Suprapubic skin (tissue), 4 donors: ENCODE measurements around the gene FUT4. TPM values are rescaled to one million over a fixed set of nuclear protein-coding genes. Genes with fewer than 3 reads are reported as not detected.
A peak's percentile ranks its signal among the peaks of the same experiment; 100 is the strongest.

Source experiments
- DNase-seq, 2 donors: peaks; one replicate each; pipeline ENCODE4 v3.0.0-alpha.2; 2019; ENCODE audit warnings: low spot score in 2 of 2
- H3K27ac ChIP-seq: fragments of 200-600 bp; sonication (generic); one replicate; pipeline ENCODE4 v1.5.1; 2019
- H3K27me3 ChIP-seq: fragments of 200-600 bp; sonication (generic); one replicate; pipeline ENCODE4 v1.5.1; 2019
- H3K36me3 ChIP-seq: fragments of 200-600 bp; sonication (generic); one replicate; pipeline ENCODE4 v1.5.1; 2019
- H3K4me1 ChIP-seq: fragments of 200-600 bp; sonication (generic); one replicate; pipeline ENCODE4 v1.5.1; 2019
- H3K4me3 ChIP-seq: fragments of 200-600 bp; sonication (generic); one replicate; pipeline ENCODE4 v1.5.1; 2019; ENCODE audit warnings: mild to moderate bottlenecking
- H3K9me3 ChIP-seq: fragments of 200-600 bp; sonication (generic); one replicate; pipeline ENCODE4 v1.5.1; 2019
- EP300 ChIP-seq: sonication (generic); formaldehyde crosslinking; IDR thresholded peaks from one replicate; pipeline ENCODE4 v1.6.1; 2017; ENCODE audit warnings: antibody characterized with exemption
- POLR2A ChIP-seq, 2 donors: fragments of 450-650 bp; IDR thresholded peaks; one replicate each; pipeline ENCODE4 v1.6.1; 2017; ENCODE audit warnings: antibody characterized with exemption in 2 of 2, mild to moderate bottlenecking in 2 of 2, moderate library complexity in 2 of 2
- POLR2AphosphoS5 ChIP-seq, 3 donors: sonication (generic); formaldehyde crosslinking; IDR thresholded peaks; one replicate each; pipeline ENCODE4 v1.6.1; 2017; ENCODE audit warnings: antibody characterized with exemption in 3 of 3
- WGBS: methylation state at CpG from one replicate; pipeline ENCODE4 v1.1.5; 2018; 5-methylcytosine and 5-hydroxymethylcytosine counted together
- total RNA-seq, 4 donors: library from RNA; depleted of rRNA; stranded (reverse); fragments of >200 nt; gene quantifications; one replicate each; pipeline ENCODE4 v1.1.0, GENCODE V29; 2016
- TF ChIP-seq, protein P1 (sequence below), 2 donors: fragments of 200-600 bp in 1 of 2; fragments of 450-650 bp in 1 of 2; sonication (generic) in 1 of 2; IDR thresholded peaks; one replicate each; pipeline ENCODE4 v1.5.1; 2016 to 2019; ENCODE audit warnings: antibody characterized with exemption in 2 of 2, mild to moderate bottlenecking in 1 of 2, moderate library complexity in 1 of 2

The FUT4 gene
- total RNA-seq, 4 donors from 2014 or later, result 1.6 to 3.5 (median 2.8) TPM

DNA sequence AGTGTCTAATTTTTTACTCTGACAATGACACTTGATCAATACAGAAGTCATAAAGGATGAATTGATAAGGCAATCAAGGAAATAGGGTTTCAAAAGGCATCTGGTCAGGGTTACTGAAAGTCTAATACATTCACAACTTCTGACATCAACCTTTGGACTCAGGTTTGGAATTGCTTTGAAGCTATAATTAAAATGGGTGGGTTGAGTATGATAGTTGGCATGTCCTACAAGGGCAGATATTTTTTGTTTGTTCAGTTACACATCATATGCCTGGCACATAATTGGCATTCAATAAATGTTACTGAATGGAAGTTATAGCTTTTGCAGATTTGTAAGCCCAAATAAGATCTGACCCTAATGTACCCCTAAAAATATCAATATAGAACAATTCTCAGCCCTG is 7.3 kb upstream of the FUT4 start:
- DNase-seq, result no peak
- no peak overlapping the region for H3K4me3 ChIP-seq
- H3K27ac ChIP-seq, result no peak overlapping the region
- TF ChIP-seq EP300, result no peak
- TF ChIP-seq POLR2A (IDR thresholded peaks at IDR 0.05), result no peak
- no peak for TF ChIP-seq POLR2AphosphoS5 (IDR thresholded peaks at IDR 0.05)
- TF ChIP-seq, protein P1, sequence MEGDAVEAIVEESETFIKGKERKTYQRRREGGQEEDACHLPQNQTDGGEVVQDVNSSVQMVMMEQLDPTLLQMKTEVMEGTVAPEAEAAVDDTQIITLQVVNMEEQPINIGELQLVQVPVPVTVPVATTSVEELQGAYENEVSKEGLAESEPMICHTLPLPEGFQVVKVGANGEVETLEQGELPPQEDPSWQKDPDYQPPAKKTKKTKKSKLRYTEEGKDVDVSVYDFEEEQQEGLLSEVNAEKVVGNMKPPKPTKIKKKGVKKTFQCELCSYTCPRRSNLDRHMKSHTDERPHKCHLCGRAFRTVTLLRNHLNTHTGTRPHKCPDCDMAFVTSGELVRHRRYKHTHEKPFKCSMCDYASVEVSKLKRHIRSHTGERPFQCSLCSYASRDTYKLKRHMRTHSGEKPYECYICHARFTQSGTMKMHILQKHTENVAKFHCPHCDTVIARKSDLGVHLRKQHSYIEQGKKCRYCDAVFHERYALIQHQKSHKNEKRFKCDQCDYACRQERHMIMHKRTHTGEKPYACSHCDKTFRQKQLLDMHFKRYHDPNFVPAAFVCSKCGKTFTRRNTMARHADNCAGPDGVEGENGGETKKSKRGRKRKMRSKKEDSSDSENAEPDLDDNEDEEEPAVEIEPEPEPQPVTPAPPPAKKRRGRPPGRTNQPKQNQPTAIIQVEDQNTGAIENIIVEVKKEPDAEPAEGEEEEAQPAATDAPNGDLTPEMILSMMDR (IDR thresholded peaks at IDR 0.05), result no peak
- no peaks in the 10 kb centered on the region for H3K27me3 ChIP-seq
- peaks cover 14% of the 10 kb centered on the region for H3K4me1 ChIP-seq
- H3K36me3 ChIP-seq, result no peaks in the 10 kb centered on the region
- no peaks in the 10 kb centered on the region for H3K9me3 ChIP-seq

DNA sequence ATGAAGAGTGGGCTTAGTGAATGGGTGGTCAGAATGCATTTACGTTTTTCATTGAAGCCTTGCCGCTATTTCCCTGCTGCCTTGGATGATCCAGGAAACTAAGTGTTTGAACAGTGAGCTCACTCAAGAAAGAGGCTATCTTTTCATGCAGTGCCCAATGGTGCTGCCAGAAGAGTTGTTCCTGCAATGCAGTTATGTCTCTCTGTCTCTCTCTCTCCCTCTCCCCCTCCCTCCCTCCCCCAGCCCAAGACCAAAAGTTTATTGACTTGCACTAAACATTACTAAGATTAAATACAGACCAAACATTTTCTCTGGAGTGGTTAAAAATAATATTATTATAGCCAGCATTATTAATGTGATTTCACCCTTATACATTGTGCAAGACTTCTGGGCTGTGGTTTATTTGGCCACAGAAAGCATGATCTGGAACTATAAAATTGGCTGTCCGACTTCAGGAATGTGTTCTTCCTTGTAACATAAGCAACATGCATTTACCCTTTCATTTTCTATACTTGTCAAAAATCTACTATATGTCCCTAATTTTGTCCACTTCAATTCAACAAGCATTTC is 6.6 kb upstream of the FUT4 start:
- Histone ChIP-seq H3K27me3 (no peaks in the 10 kb centered on the region), H3K27ac (no peak overlapping the region), H3K9me3 (no peaks in the 10 kb centered on the region), H3K36me3 (no peaks in the 10 kb centered on the region), H3K4me1 (peaks cover 14% of the 10 kb centered on the region), H3K4me3 (no peak overlapping the region)
- DNase-seq, result no peak
- WGBS, result 52% methylated on average over 3 of the region's 3 CpGs
- TF ChIP-seq, protein P1 (IDR thresholded peaks at IDR 0.05), result no peak
- TF ChIP-seq POLR2AphosphoS5 (IDR thresholded peaks at IDR 0.05) (no peak), POLR2A (IDR thresholded peaks at IDR 0.05) (no peak), EP300 (no peak)

DNA sequence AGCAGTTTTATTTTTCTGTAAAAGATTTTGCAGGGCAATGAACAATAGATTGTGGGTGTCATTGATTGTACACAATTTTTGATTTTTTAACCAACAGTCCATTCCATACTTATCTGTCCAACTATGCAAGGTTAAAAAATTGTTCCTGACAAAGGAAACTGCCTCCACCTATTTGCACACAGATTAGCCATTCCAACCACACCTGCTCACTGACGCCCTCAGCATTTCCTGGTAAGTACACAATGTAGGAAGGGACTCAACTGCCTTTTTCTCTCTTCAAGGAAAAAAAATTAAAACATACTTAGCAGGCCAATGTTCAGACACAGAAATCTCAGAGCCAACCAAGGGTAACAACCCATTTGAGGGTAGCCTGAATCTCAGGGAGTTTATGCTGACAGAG is 4.3 kb upstream of the FUT4 start:
- Histone ChIP-seq H3K9me3 (no peaks in the 10 kb centered on the region), H3K4me1 (peaks cover 28% of the 10 kb centered on the region), H3K4me3 (no peak overlapping the region), H3K36me3 (no peaks in the 10 kb centered on the region), H3K27me3 (no peaks in the 10 kb centered on the region), H3K27ac (no peak overlapping the region)
- 71% methylated on average over 1 of the region's 1 CpG for WGBS
- DNase-seq, result no peak
- no peak for TF ChIP-seq POLR2A (IDR thresholded peaks at IDR 0.05)
- TF ChIP-seq EP300, result no peak
- no peak for TF ChIP-seq POLR2AphosphoS5 (IDR thresholded peaks at IDR 0.05)
- TF ChIP-seq, protein P1 (IDR thresholded peaks at IDR 0.05), result no peak

DNA sequence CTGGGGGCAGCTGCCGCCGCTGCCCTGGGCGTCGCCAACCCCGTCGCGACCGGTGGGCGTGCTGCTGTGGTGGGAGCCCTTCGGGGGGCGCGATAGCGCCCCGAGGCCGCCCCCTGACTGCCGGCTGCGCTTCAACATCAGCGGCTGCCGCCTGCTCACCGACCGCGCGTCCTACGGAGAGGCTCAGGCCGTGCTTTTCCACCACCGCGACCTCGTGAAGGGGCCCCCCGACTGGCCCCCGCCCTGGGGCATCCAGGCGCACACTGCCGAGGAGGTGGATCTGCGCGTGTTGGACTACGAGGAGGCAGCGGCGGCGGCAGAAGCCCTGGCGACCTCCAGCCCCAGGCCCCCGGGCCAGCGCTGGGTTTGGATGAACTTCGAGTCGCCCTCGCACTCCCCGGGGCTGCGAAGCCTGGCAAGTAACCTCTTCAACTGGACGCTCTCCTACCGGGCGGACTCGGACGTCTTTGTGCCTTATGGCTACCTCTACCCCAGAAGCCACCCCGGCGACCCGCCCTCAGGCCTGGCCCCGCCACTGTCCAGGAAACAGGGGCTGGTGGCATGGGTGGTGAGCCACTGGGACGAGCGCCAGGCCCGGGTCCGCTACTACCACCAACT is 1.0 kb downstream of the FUT4 start:
- H3K27ac ChIP-seq, result peak overlapping the region; percentile 98
- TF ChIP-seq EP300, result no peak
- no peak for TF ChIP-seq POLR2A (IDR thresholded peaks at IDR 0.05)
- TF ChIP-seq POLR2AphosphoS5 (IDR thresholded peaks at IDR 0.05), result no peak
- TF ChIP-seq, protein P1 (IDR thresholded peaks at IDR 0.05), result no peak
- H3K4me3 ChIP-seq, result peak overlapping the region; percentile 67
- H3K27me3 ChIP-seq, result no peaks in the 10 kb centered on the region
- H3K36me3 ChIP-seq, result no peaks in the 10 kb centered on the region
- peak; percentile 78 to 81 for DNase-seq
- 15% methylated on average over 12 of the region's 59 CpGs for WGBS
- H3K9me3 ChIP-seq, result no peaks in the 10 kb centered on the region
- peaks cover 59% of the 10 kb centered on the region for H3K4me1 ChIP-seq

DNA sequence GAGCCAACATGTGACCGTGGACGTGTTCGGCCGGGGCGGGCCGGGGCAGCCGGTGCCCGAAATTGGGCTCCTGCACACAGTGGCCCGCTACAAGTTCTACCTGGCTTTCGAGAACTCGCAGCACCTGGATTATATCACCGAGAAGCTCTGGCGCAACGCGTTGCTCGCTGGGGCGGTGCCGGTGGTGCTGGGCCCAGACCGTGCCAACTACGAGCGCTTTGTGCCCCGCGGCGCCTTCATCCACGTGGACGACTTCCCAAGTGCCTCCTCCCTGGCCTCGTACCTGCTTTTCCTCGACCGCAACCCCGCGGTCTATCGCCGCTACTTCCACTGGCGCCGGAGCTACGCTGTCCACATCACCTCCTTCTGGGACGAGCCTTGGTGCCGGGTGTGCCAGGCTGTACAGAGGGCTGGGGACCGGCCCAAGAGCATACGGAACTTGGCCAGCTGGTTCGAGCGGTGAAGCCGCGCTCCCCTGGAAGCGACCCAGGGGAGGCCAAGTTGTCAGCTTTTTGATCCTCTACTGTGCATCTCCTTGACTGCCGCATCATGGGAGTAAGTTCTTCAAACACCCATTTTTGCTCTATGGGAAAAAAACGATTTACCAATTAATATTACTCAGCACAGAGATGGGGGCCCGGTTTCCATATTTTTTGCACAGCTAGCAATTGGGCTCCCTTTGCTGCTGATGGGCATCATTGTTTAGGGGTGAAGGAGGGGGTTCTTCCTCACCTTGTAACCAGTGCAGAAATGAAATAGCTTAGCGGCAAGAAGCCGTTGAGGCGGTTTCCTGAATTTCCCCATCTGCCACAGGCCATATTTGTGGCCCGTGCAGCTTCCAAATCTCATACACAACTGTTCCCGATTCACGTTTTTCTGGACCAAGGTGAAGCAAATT is 1.8 kb downstream of the FUT4 start:
- Histone ChIP-seq H3K36me3 (no peaks in the 10 kb centered on the region), H3K9me3 (no peaks in the 10 kb centered on the region), H3K27me3 (no peaks in the 10 kb centered on the region), H3K4me3 (peak overlapping the region; percentile 67), H3K27ac (peak overlapping the region; percentile 98), H3K4me1 (peaks cover 62% of the 10 kb centered on the region)
- 31% methylated on average over 44 of the region's 54 CpGs for WGBS
- peak; percentile 77 to 80 for DNase-seq
- TF ChIP-seq, protein P1 (IDR thresholded peaks at IDR 0.05), result no peak
- TF ChIP-seq POLR2AphosphoS5 (IDR thresholded peaks at IDR 0.05) (peak in 1 of 3 donors; percentile 39), POLR2A (IDR thresholded peaks at IDR 0.05) (no peak), EP300 (no peak)
